ENCODE results near the gene BTBD16. TPM values are rescaled to one million over a fixed set of nuclear protein-coding genes. Genes with fewer than 3 reads are reported as not detected.

Gene BTBD16
- total RNA-seq, 1 donor from 2014 or later = not detected

DNA sequence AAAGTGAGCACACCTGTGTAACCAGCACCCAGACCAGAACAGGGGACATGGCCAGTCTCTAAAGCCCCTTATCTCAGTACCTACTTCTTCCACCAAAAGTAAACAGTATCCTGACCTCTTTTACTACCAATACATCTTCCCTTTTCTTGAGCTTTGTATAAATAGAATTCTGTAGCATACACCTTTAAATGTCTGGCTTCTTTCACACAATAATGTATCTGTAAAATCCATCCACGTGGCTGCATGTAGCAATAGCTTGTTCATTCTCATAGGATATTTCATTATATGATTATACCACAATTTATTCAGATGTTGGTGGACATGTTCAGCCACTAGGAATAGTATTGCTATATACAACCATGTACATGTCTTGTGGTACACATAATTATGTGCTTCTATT lies 40.6 kb downstream of the BTBD16 start:
- no peaks in the 10 kb centered on the region for H3K27me3 Mint-ChIP-seq (ENCODE audit: low read depth)
- no peaks in the 10 kb centered on the region for H3K36me3 Mint-ChIP-seq (ENCODE audit: low read depth)
- no peak overlapping the region for H3K27ac Mint-ChIP-seq (ENCODE audit: unreplicated experiment)
- TF ChIP-seq, protein P1, sequence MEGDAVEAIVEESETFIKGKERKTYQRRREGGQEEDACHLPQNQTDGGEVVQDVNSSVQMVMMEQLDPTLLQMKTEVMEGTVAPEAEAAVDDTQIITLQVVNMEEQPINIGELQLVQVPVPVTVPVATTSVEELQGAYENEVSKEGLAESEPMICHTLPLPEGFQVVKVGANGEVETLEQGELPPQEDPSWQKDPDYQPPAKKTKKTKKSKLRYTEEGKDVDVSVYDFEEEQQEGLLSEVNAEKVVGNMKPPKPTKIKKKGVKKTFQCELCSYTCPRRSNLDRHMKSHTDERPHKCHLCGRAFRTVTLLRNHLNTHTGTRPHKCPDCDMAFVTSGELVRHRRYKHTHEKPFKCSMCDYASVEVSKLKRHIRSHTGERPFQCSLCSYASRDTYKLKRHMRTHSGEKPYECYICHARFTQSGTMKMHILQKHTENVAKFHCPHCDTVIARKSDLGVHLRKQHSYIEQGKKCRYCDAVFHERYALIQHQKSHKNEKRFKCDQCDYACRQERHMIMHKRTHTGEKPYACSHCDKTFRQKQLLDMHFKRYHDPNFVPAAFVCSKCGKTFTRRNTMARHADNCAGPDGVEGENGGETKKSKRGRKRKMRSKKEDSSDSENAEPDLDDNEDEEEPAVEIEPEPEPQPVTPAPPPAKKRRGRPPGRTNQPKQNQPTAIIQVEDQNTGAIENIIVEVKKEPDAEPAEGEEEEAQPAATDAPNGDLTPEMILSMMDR (conservative IDR thresholded peaks at IDR 0.05) = no peak
- no peak for DNase-seq (ENCODE audit: low read depth, low spot score)
- peaks cover 13% of the 10 kb centered on the region for H3K4me1 Mint-ChIP-seq
- H3K9me3 Mint-ChIP-seq = no peaks in the 10 kb centered on the region
- H3K4me3 Mint-ChIP-seq = no peak overlapping the region

DNA sequence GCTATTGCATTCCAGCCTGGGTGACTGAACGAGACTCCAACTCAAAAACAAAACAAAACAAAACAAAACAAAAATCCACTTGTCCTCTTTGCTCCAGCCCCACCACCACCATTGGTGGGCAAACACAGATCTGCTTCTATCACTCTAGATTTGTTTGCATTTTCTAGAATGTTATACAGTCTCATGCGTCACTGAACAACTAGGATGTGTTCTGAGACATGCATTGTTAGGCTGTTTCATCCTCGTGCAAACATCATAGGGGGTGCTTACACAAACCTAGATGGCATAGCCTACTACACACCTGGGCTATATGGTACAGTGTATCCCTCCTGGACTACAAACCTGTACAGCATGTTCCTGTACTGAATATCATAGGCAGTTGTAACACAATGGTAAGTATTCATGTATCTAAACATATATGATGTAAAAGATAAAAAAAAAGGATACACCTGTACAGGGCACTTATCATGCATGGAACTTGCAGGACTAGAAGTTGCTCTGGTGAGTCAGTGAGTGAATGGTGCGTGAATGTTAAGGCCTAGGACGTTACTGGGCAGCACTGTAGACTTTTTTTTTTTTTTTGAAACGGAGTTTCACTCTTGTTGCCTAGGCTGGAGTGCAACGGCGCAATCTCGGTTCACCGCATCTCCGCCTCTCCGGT lies 45.3 kb downstream of the BTBD16 start:
- Mint-ChIP-seq H3K4me1 (no peaks in the 10 kb centered on the region), H3K27me3 (ENCODE audit: low read depth) (no peaks in the 10 kb centered on the region), H3K27ac (ENCODE audit: unreplicated experiment) (no peak overlapping the region), H3K9me3 (peaks cover 12% of the 10 kb centered on the region), H3K4me3 (no peak overlapping the region), H3K36me3 (ENCODE audit: low read depth) (no peaks in the 10 kb centered on the region)
- DNase-seq (ENCODE audit: low read depth, low spot score) = no peak
- TF ChIP-seq, protein P1 (conservative IDR thresholded peaks at IDR 0.05) = no peak

DNA sequence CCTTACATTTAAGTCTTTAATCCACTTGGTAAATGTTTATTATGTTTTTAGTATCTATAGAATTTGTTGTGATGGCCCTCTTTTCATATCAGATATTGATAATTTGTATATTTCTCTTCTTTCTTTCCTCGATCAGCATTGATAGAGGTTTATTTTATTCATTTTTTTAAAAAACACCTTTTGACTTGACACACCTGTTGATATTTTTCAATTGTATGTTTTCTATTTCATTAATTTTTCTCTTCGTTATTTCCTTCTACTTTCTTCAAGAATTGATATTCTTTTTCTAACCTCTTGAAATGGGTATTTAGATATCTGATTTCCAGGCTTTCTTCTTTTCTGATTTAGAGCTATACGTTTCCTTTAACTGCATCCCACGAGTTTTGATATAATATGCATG lies 50.9 kb downstream of the BTBD16 start:
- Mint-ChIP-seq H3K4me1 (no peaks in the 10 kb centered on the region), H3K9me3 (peaks cover 15% of the 10 kb centered on the region), H3K27me3 (ENCODE audit: low read depth) (peaks cover 2% of the 10 kb centered on the region), H3K27ac (ENCODE audit: unreplicated experiment) (no peak overlapping the region), H3K4me3 (no peak overlapping the region), H3K36me3 (ENCODE audit: low read depth) (peaks cover 2% of the 10 kb centered on the region)
- no peak for DNase-seq (ENCODE audit: low read depth, low spot score)
- TF ChIP-seq, protein P1 (conservative IDR thresholded peaks at IDR 0.05) = no peak

DNA sequence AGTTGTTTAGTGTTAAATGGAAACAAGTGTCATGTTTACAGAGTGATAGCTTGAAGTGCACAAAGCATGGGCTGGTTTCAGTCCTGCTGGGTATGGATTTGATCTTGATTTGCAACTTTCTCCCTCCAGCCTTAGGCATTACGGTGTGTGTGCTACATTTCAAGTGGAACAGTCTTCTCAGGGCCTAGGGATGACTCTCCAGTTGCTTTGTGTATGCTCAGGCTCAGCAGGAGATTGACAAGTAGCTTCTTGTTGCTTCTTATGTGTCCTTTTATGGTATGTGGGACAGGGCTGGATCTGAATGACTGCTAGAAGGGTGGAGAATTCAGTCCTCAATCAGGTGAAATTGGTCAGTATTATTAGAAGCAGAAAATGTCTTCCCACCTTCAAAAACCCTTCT lies 52.1 kb downstream of the BTBD16 start:
- Mint-ChIP-seq H3K27ac (ENCODE audit: unreplicated experiment) (no peak overlapping the region), H3K27me3 (ENCODE audit: low read depth) (peaks cover 2% of the 10 kb centered on the region), H3K36me3 (ENCODE audit: low read depth) (peaks cover 2% of the 10 kb centered on the region), H3K9me3 (peaks cover 15% of the 10 kb centered on the region), H3K4me3 (no peak overlapping the region), H3K4me1 (no peaks in the 10 kb centered on the region)
- DNase-seq (ENCODE audit: low read depth, low spot score) = no peak
- TF ChIP-seq, protein P1 (conservative IDR thresholded peaks at IDR 0.05) = no peak

DNA sequence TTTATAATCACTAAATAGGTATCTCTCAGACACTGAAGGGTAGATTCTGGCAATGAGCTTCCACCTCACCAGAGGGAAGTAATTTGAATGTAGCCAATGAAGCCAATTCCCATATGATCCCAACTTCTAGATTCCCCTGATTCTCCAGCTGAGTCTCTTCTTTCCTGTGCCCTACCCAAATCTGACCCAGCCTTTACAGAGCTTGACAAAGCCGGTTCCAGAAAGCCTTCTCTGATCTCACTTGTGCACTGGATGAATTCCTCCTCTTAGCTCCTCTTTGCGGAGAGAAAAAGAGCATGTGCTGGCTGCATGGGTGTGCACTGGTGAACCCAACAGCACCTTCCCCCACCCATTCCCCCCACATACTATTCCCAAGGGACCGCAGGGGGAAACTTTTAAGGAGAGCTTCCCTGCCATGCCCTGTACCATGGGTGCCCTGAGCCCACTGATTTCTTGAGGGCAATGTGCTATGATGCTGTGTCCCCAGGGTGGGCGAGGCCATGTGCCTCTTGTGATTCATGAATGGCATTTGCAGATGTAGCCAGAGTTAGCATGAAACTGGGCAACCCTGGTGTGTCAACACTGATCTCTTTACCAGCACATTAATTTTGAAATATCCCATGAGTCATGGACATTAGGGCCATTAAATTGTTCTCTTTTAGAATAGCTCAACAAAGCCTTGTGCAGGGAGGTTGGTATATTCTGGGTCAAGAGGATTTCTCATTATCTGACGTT lies 53.0 kb downstream of the BTBD16 start:
- TF ChIP-seq, protein P1 (conservative IDR thresholded peaks at IDR 0.05) = no peak
- Mint-ChIP-seq H3K27ac (ENCODE audit: unreplicated experiment) (no peak overlapping the region), H3K4me3 (no peak overlapping the region), H3K27me3 (ENCODE audit: low read depth) (peaks cover 2% of the 10 kb centered on the region), H3K36me3 (ENCODE audit: low read depth) (peaks cover 2% of the 10 kb centered on the region), H3K4me1 (no peaks in the 10 kb centered on the region), H3K9me3 (peaks cover 11% of the 10 kb centered on the region)
- DNase-seq (ENCODE audit: low read depth, low spot score) = no peak
